GM19043 (cell line): ENCODE measurements around the gene TCHH.

Source experiments
- ATAC-seq: cut with Tn5 transposase; IDR thresholded peaks from one replicate; pipeline ENCODE4 v1.9.1; 2021; ENCODE audit warnings: low read depth; ENCODE audit not compliant: unreplicated experiment

TCHH gene

DNA sequence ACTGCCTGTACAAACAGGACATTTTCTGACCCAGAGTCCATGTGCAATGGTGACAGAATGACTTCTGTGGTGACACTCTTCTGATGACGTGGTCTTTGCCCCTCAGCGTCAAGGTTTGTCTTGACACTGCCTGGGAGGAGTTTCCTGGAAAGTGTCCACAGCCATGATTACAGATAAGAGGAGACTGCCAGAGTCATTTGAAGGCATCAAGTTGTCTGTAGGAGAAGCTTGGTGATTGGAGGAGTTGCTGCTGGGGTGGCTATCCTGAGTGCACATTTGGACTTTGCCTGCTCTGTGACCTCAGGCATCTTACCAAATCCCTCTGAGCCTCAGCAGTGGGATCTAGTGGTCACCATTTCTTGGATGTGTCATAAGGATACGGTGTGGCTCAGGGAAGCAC is 44.1 kb downstream of the TCHH start:
- ATAC-seq = no peak

DNA sequence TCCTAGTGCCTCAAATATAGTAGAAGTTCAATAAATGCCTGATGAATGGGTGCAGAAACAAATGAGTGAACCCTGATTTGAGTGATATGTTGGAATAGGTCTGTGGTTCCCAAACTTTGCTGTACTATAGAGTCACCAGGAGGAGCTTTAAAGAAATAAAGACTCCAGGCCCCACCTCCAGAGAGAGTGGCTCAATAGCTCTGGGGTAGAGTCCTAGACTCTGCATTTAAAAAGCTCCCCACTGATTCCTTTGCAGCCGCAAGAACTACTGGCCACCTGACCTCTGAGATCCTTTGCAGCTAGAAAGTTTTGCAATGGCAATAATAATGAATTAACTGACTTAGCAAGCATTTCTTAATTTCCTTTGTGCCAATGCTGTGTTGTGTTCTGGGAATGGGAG is 47.3 kb downstream of the TCHH start:
- ATAC-seq = no peak

DNA sequence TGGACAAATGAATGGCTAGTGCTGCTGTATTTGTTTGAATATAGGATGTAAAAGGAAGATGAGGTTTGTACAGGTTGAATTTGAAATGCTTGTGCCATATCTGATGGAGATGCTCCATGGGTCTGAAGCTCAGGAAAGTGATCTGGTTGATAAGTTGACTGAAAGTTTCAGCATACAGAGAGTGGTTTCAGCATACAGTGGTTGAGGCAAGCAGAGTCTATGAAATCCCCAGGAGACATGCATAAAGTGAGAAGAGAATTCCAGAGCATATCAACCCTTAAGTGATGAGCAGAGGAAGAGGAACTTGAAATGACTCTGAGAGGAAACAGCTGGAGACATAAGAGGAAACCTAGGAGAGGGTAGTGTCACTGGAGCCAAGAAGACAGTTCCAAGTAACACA is 48.1 kb downstream of the TCHH start:
- no peak for ATAC-seq

DNA sequence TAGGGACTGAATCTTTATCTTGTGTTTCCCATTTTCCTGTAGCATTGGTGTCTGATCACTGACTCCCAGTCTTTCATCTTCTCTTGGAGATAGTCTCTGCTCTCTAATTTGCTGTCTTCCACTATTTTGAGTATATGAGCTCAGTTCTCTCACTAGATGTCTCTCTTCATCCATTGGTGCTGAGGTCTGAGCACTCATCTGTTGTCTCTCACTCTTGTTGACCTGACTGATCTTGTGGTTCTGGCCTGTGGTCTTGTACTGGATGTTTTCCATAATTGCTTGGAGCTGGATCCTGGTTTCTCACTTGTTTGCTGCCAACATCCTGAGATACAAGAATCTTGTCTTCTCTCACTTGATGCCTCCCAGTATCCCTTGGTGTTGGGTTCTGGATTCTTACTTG is 53.3 kb downstream of the TCHH start:
- ATAC-seq = no peak
